NB4 (cell line): ENCODE results near the gene MYRFL.

Source experiments
- POLR2A ChIP-seq: IDR thresholded peaks from 2 replicates; pipeline ENCODE4 v1.6.1; 2011; ENCODE audit warnings: mild to moderate bottlenecking; ENCODE audit not compliant: insufficient read length; ENCODE audit errors: extremely low read depth
- TF ChIP-seq, protein P1 (sequence below): IDR thresholded peaks from one replicate; pipeline ENCODE4 v1.5.1; 2012; ENCODE audit warnings: low read depth, low read length

GRCh38 chr12:69873429-69873828 is 48.4 kb downstream of the MYRFL start:
- TF ChIP-seq, protein P1, sequence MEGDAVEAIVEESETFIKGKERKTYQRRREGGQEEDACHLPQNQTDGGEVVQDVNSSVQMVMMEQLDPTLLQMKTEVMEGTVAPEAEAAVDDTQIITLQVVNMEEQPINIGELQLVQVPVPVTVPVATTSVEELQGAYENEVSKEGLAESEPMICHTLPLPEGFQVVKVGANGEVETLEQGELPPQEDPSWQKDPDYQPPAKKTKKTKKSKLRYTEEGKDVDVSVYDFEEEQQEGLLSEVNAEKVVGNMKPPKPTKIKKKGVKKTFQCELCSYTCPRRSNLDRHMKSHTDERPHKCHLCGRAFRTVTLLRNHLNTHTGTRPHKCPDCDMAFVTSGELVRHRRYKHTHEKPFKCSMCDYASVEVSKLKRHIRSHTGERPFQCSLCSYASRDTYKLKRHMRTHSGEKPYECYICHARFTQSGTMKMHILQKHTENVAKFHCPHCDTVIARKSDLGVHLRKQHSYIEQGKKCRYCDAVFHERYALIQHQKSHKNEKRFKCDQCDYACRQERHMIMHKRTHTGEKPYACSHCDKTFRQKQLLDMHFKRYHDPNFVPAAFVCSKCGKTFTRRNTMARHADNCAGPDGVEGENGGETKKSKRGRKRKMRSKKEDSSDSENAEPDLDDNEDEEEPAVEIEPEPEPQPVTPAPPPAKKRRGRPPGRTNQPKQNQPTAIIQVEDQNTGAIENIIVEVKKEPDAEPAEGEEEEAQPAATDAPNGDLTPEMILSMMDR, result no peak
- no peak for TF ChIP-seq POLR2A
